GM12878 (cell line): ENCODE measurements around the gene TFDP1. TPM values are rescaled to one million over a fixed set of nuclear protein-coding genes. Genes with fewer than 3 reads are reported as not detected.

Source experiments
- ATAC-seq: fragments of 200-7000 bp; cut with Tn5 transposase; 3 replicates; pipeline ENCODE4 v1.9.1; 2020; ENCODE audit warnings: mild to moderate bottlenecking, moderate library complexity
- BruUV-seq: library from RNA; stranded (reverse); fragments of 400-500 nt; replicated peaks from 2 replicates; lab custom pipeline; 2021; lab: Mats Ljungman, UMichigan
- CTCF ChIA-PET: fragments of 300-600 bp; sonication (Branson Sonifier 250); formaldehyde crosslinking; extraction: SDS; loops from one replicate; lab custom pipeline; 2021; ENCODE audit warnings: inconsistent platforms; lab: Yijun Ruan, JAX
- POLR2A ChIA-PET: fragments of 350-600 bp; formaldehyde crosslinking; extraction: SDS; loops from one replicate; lab custom pipeline; 2021; ENCODE audit warnings: inconsistent platforms; lab: Charles Lee
- RAD21 ChIA-PET: fragments of 300-600 bp; sonication (Branson Sonifier 250); formaldehyde crosslinking; loops from one replicate; lab custom pipeline; 2023; ENCODE audit warnings: antibody characterized with exemption; ENCODE audit not compliant: unreplicated experiment; lab: Charles Lee
- SMC1A ChIA-PET: fragments of 300-600 bp; sonication (Branson Sonifier 250); formaldehyde crosslinking; loops from one replicate; lab custom pipeline; 2023; ENCODE audit not compliant: unreplicated experiment, uncharacterized antibody; lab: Charles Lee
- DNase-seq: peaks from one replicate; pipeline ENCODE4 v3.0.0-alpha.2; 2011; ENCODE audit warnings: low read depth, low spot score
- FAIRE-seq: peaks from 3 replicates; lab custom pipeline; 2011; peaks lifted over from hg19 to GRCh38; lab: Jason Lieb, UNC
- H2AFZ ChIP-seq: 2 replicates; pipeline ENCODE4 v1.6.0; 2011; ENCODE audit warnings: low read depth, low read length, control low read depth; ENCODE audit not compliant: control insufficient read depth
- H3K27ac ChIP-seq: 2 replicates; pipeline ENCODE4 v1.5.1; 2011; ENCODE audit warnings: control low read depth; ENCODE audit not compliant: control insufficient read depth, insufficient read depth
- H3K27me3 ChIP-seq, 2 experiments: replicated peaks in 1 of 2; 2 replicates each; pipeline versions ENCODE4 v1.6.0 to v1.6.1; 2011; ENCODE audit warnings: low read length in 1 of 2; ENCODE audit not compliant: control insufficient read depth in 2 of 2, insufficient read depth in 2 of 2
- H3K36me3 ChIP-seq, 2 experiments: 2 replicates each; pipeline ENCODE4 v1.5.1; 2011; ENCODE audit warnings: low read length in 1 of 2; ENCODE audit not compliant: control insufficient read depth in 2 of 2, insufficient read depth in 2 of 2
- H3K4me1 ChIP-seq: 2 replicates; pipeline ENCODE4 v1.6.1; 2011; ENCODE audit warnings: mild to moderate bottlenecking, low read length, moderate library complexity, mixed read lengths; ENCODE audit not compliant: control insufficient read depth, insufficient read depth
- H3K4me2 ChIP-seq: 2 replicates; pipeline ENCODE4 v1.6.0; 2011; ENCODE audit warnings: control low read depth; ENCODE audit not compliant: control insufficient read depth, insufficient read depth
- H3K4me3 ChIP-seq: fragments of 200-600 bp; sonication (generic); 2 replicates; pipeline ENCODE4 v1.5.1; 2016
- H3K79me2 ChIP-seq: 2 replicates; pipeline ENCODE4 v1.6.0; 2011; ENCODE audit warnings: low read length; ENCODE audit not compliant: control insufficient read depth, insufficient read depth
- H3K9ac ChIP-seq: 2 replicates; pipeline ENCODE4 v1.8.0; 2011; ENCODE audit warnings: low read length, control low read depth, mixed read lengths; ENCODE audit not compliant: control insufficient read depth, insufficient read depth
- H3K9me3 ChIP-seq: replicated peaks from 3 replicates; pipeline ENCODE4 v1.5.1; 2011; ENCODE audit warnings: mild to moderate bottlenecking, low read length; ENCODE audit not compliant: control insufficient read depth, insufficient read depth
- H4K20me1 ChIP-seq: 2 replicates; pipeline ENCODE4 v1.6.0; 2011; ENCODE audit not compliant: control insufficient read depth, insufficient read depth
- BACH1 ChIP-seq: fragments of 450-650 bp; IDR thresholded peaks from 2 replicates; pipeline ENCODE4 v1.6.1; 2017; ENCODE audit warnings: mild to moderate bottlenecking, borderline replicate concordance
- JUNB ChIP-seq: IDR thresholded peaks from 2 replicates; pipeline ENCODE4 v1.6.1; 2016; ENCODE audit warnings: antibody characterized with exemption, mild to moderate bottlenecking
- RAD21 ChIP-seq: IDR thresholded peaks from 2 replicates; pipeline ENCODE4 v1.6.1; 2011; ENCODE audit warnings: mild to moderate bottlenecking, low read depth, low read length, moderate library complexity; ENCODE audit not compliant: insufficient read depth
- ZNF384 ChIP-seq: IDR thresholded peaks from 2 replicates; pipeline ENCODE4 v1.6.1; 2012; ENCODE audit warnings: low read depth, mild to moderate bottlenecking, low read length, improper control_type of control experiment, borderline replicate concordance
- WGBS: methylation state at CpG from one replicate; pipeline ENCODE4 v1.1.6; 2016; ENCODE audit warnings: low lambda C conversion rate; ENCODE audit not compliant: insufficient replicate concordance, insufficient coverage; ENCODE audit errors: missing lambda C conversion rate; 5-methylcytosine and 5-hydroxymethylcytosine counted together
- in situ Hi-C: fragments of 300-500 bp; cut with MboI; formaldehyde crosslinking; loops from 9 replicates; pipeline ENCODE4 v1.14.3; 2018; ENCODE audit warnings: mixed read lengths
- intact Hi-C: fragments of 100-400 bp; cut with micrococcal nuclease; formaldehyde crosslinking; loops from one replicate; pipeline ENCODE4 v1.14.2; 2022; ENCODE audit not compliant: unreplicated experiment
- polyA plus RNA-seq, 11 experiments: library from polyadenylated mRNA; depleted of rRNA in 4 of 11; unstranded in 6 of 11; stranded (reverse) in 5 of 11; fragments of >200 nt; fragmentation: Nextera tagmentation in 4 of 11; fragmentation: Illumina TruSeq in 1 of 11; extraction: Ambion mirVana in 4 of 11; extraction: Trizol in 1 of 11; gene quantifications; 1 replicate in 1 of 11; 2 replicates in 10 of 11; pipeline versions ENCODE4 v1.2.1 to v1.2.3, GENCODE V29; 2011 to 2016; ENCODE audit warnings: inconsistent platforms in 2 of 11, missing spikeins in 2 of 11, low read depth in 1 of 11
- total RNA-seq, 4 experiments: library from RNA; depleted of rRNA in 3 of 4; stranded (reverse); fragments of >200 nt in 3 of 4; fragmentation: Illumina TruSeq in 1 of 4; extraction: Trizol in 1 of 4; gene quantifications; 2 replicates each; pipeline versions ENCODE4 v1.2.1 to v1.2.3, GENCODE V29; 2013 to 2021
- TF ChIP-seq, protein P1 (sequence below): IDR thresholded peaks from 2 replicates; pipeline ENCODE4 v1.6.1; 2011; ENCODE audit warnings: borderline replicate concordance, low read depth, mild to moderate bottlenecking, moderate library complexity, low read length; ENCODE audit not compliant: insufficient read depth, poor library complexity, severe bottlenecking

Gene TFDP1
- total and polyA plus RNA-seq, 10 of the 15 experiments (the other 5 are each of a cell fraction or from before 2014, with no cell fraction given), result 37.7 to 254 (median 119) TPM

DNA sequence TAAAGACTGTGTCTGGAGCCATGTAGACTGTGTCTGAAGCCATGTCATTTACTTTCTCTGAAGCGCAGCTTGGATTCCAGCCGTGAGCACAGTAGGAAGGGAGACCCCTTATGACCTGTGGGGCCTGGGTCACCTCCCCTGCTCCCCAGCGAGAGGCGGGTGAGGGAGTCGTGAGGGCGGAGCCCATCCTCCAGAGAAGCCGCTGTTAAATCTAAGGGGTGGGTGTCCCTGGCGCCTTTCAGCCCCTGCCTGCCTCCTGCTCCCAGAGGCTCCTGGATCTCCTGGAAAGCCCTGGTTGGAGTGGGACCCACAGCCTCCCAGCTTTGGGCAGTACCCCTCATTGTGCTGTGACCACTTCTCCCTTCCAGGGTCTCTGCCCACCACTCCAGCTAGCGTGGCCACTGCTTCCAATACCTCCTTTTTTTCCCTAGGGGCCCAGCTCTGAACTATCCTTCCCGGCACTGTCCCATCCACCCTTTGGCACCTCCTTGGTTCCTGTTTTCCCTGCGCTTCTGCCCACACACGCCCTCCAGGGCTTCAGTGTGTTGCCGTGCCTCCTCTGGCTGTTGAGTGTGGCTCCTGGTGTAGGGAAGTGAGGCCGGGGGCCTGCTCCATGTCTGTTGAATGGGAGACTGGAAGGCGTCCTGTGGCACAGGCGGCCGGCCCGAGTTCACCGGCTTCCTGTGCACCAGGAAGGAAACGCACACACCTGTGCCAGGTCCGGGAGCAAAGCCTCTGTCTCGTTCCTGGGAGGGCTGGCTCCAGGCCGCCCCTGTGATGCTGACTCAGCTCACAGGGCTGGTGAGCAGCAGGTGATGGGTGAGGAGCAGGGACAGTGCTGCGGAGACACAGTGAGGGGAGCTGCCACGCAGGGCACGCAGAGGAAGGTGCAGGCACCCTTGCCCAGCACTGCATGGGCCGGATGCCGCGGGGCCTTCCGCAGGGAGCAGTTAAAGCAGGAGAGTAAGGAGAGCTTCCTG lies 44.0 kb downstream of the TFDP1 start:
- no peaks in the 10 kb centered on the region for H3K27me3 ChIP-seq
- no peak for ATAC-seq
- no TSS peak for BruUV-seq
- no peak overlapping the region for H3K9ac ChIP-seq
- no peak overlapping the region for H3K27ac ChIP-seq
- TF ChIP-seq ZNF384 (no peak), JUNB (no peak), RAD21 (no peak), BACH1 (no peak)
- TF ChIP-seq, protein P1, sequence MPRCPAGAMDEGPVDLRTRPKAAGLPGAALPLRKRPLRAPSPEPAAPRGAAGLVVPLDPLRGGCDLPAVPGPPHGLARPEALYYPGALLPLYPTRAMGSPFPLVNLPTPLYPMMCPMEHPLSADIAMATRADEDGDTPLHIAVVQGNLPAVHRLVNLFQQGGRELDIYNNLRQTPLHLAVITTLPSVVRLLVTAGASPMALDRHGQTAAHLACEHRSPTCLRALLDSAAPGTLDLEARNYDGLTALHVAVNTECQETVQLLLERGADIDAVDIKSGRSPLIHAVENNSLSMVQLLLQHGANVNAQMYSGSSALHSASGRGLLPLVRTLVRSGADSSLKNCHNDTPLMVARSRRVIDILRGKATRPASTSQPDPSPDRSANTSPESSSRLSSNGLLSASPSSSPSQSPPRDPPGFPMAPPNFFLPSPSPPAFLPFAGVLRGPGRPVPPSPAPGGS, result no peak
- CTCF ChIA-PET, result no interaction called here
- H3K4me1 ChIP-seq, result no peaks in the 10 kb centered on the region
- H4K20me1 ChIP-seq, result no peaks in the 10 kb centered on the region
- POLR2A ChIA-PET, result no interaction called here
- SMC1A ChIA-PET, result no interaction called here
- WGBS, result 90% methylated on average over 30 of the region's 30 CpGs
- RAD21 ChIA-PET, result no interaction called here
- H3K36me3 ChIP-seq, result peaks cover 15 to 40% of the 10 kb centered on the region in 2 experiments
- no peak for FAIRE-seq
- no peaks in the 10 kb centered on the region; the same call in none of the 2 replicates for H3K79me2 ChIP-seq
- no peak overlapping the region for H2AFZ ChIP-seq
- H3K4me2 ChIP-seq, result no peak overlapping the region
- intact Hi-C loops (no loop called here), in situ Hi-C loops (no loop called here)
- no peak for DNase-seq
- H3K9me3 ChIP-seq, result no peaks in the 10 kb centered on the region
- H3K4me3 ChIP-seq, result no peak overlapping the region
